Measurements from ENCODE around the gene PLAAT2. TPM values are rescaled to one million over a fixed set of nuclear protein-coding genes. Genes with fewer than 3 reads are reported as not detected.

The PLAAT2 gene
- total RNA-seq, 2 donors from 2014 or later = 2.6 TPM; not detected in 1

DNA sequence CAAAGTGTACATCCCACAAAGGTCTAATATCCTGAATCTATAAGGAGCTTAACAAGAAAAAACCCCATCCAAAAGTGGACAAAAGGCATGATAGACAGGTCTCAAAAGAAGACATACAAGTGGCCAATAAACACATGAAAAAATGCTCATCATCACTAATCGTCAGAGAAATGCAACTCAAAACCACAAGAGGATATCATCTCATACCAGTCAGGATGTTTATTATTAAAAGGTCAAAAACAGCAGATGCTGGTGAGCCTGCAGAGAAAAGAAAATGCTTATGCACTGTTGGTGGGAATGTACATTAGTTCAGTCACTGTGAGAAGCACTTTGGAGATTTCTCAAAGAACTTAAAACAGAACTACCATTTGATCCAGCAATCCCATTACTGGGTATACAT is 44.6 kb downstream of the PLAAT2 start:
- no peak overlapping the region for H3K27ac ChIP-seq
- H3K9me3 ChIP-seq = no peaks in the 10 kb centered on the region
- H3K36me3 ChIP-seq = no peaks in the 10 kb centered on the region
- no peak for TF ChIP-seq CTCF (IDR thresholded peaks at IDR 0.05)
- no peak for TF ChIP-seq POLR2AphosphoS5 (IDR thresholded peaks at IDR 0.05)
- TF ChIP-seq POLR2A (IDR thresholded peaks at IDR 0.05) = no peak
- no peaks in the 10 kb centered on the region for H3K27me3 ChIP-seq (replicated peaks; ENCODE audit: insufficient read depth)
- no peak for DNase-seq (ENCODE audit: low spot score)
- H3K4me1 ChIP-seq (replicated peaks) = no peaks in the 10 kb centered on the region
- intact Hi-C loops (cut with DNase I) = no loop called here
- 36% methylated on average over 1 of the region's 1 CpG for WGBS
- H3K4me3 ChIP-seq = no peak overlapping the region

- intact Hi-C loops (cut with DNase I) = no loop called here
- H3K27ac ChIP-seq = no peak overlapping the region
- no peaks in the 10 kb centered on the region for H3K4me1 ChIP-seq (replicated peaks)
- H3K27me3 ChIP-seq (replicated peaks; ENCODE audit: insufficient read depth) = no peaks in the 10 kb centered on the region
- no peaks in the 10 kb centered on the region for H3K9me3 ChIP-seq
- H3K36me3 ChIP-seq = no peaks in the 10 kb centered on the region
- 98% methylated on average over 5 of the region's 5 CpGs for WGBS
- no peak overlapping the region for H3K4me3 ChIP-seq
- TF ChIP-seq POLR2AphosphoS5 (IDR thresholded peaks at IDR 0.05) (no peak), POLR2A (IDR thresholded peaks at IDR 0.05) (no peak), CTCF (IDR thresholded peaks at IDR 0.05) (no peak)
- no peak for DNase-seq (ENCODE audit: low spot score)
These were observed 46.0 kb downstream of the PLAAT2 start for GRCh38 chr11:63517156-63517555.

GRCh38 chr11:63516109-63516508 is 47.1 kb downstream of the PLAAT2 start:
- Histone ChIP-seq H3K9me3 (no peaks in the 10 kb centered on the region), H3K4me1 (replicated peaks) (no peaks in the 10 kb centered on the region), H3K27ac (no peak overlapping the region), H3K27me3 (replicated peaks; ENCODE audit: insufficient read depth) (no peaks in the 10 kb centered on the region), H3K4me3 (no peak overlapping the region), H3K36me3 (no peaks in the 10 kb centered on the region)
- TF ChIP-seq POLR2A (IDR thresholded peaks at IDR 0.05) = no peak
- TF ChIP-seq CTCF (IDR thresholded peaks at IDR 0.05) = no peak
- no peak for TF ChIP-seq POLR2AphosphoS5 (IDR thresholded peaks at IDR 0.05)
- 95% methylated on average over 6 of the region's 6 CpGs for WGBS
- no peak for DNase-seq (ENCODE audit: low spot score)
- intact Hi-C loops (cut with DNase I) = no loop called here

- no peak for DNase-seq (ENCODE audit: low spot score)
- WGBS = 93% methylated on average over 7 of the region's 7 CpGs
- no peaks in the 10 kb centered on the region for H3K36me3 ChIP-seq
- TF ChIP-seq POLR2AphosphoS5 (IDR thresholded peaks at IDR 0.05) = no peak
- TF ChIP-seq POLR2A (IDR thresholded peaks at IDR 0.05) = no peak
- no peak for TF ChIP-seq CTCF (IDR thresholded peaks at IDR 0.05)
- no peaks in the 10 kb centered on the region for H3K27me3 ChIP-seq (replicated peaks; ENCODE audit: insufficient read depth)
- H3K4me1 ChIP-seq (replicated peaks) = no peaks in the 10 kb centered on the region
- H3K9me3 ChIP-seq = no peaks in the 10 kb centered on the region
- no peak overlapping the region for H3K4me3 ChIP-seq
- intact Hi-C loops (cut with DNase I) = no loop called here
- no peak overlapping the region for H3K27ac ChIP-seq
These were observed 50.4 kb downstream of the PLAAT2 start for GRCh38 chr11:63512816-63513215.

- no peak overlapping the region for H3K27ac ChIP-seq
- no peak for TF ChIP-seq POLR2A (IDR thresholded peaks at IDR 0.05)
- TF ChIP-seq CTCF (IDR thresholded peaks at IDR 0.05) = no peak
- no peak for TF ChIP-seq POLR2AphosphoS5 (IDR thresholded peaks at IDR 0.05)
- H3K9me3 ChIP-seq = no peaks in the 10 kb centered on the region
- H3K36me3 ChIP-seq = no peaks in the 10 kb centered on the region
- H3K4me3 ChIP-seq = no peak overlapping the region
- intact Hi-C loops (cut with DNase I) = no loop called here
- H3K27me3 ChIP-seq (replicated peaks; ENCODE audit: insufficient read depth) = no peaks in the 10 kb centered on the region
- no peaks in the 10 kb centered on the region for H3K4me1 ChIP-seq (replicated peaks)
- WGBS = 53% methylated on average over 11 of the region's 11 CpGs
- DNase-seq (ENCODE audit: low spot score) = no peak
These were observed 52.0 kb downstream of the PLAAT2 start for GRCh38 chr11:63511048-63511748.

Measured in prostate gland (tissue), 2 donors.